A673 (cell line): ENCODE data around the gene CPPED1.

Experiments
- CTCF ChIP-seq: fragments of 300-800, 200-600 bp; sonication (generic); conservative IDR thresholded peaks from 2 replicates; pipeline ENCODE4 v1.5.1; 2017; ENCODE audit warnings: low read depth, mild to moderate bottlenecking, antibody characterized with exemption, low read length, moderate library complexity, mixed read lengths
- EZH2 ChIP-seq: fragments of 200-600 bp; sonication (generic); IDR thresholded peaks from 2 replicates; pipeline ENCODE4 v1.6.1; 2017; ENCODE audit warnings: borderline replicate concordance, low read depth, mild to moderate bottlenecking, mixed read lengths, antibody characterized with exemption, low read length; ENCODE audit not compliant: poor library complexity, severe bottlenecking

DNA sequence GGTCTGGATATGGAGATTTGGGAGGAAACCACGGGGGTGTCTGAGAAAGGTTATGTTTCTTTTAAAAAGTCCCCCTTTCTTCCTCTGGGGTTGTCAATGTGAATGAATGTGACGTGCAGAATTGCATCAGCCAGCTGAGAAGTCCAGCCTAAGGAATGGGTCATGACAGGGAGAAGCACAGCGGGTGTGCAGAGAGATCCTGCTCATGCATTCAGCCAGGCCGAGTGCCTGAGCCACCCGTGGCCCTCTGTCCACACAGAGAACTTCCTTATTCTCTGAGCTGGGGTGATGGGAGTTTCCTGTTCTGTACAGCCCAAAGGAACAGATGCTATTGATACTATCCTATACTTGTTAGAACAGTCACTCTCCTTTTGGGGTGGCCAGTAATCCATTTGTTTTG, 117.9 kb downstream of the CPPED1 start:
- TF ChIP-seq CTCF: no peak
- no peak for TF ChIP-seq EZH2
